ENCODE measurements around the gene ZFHX3. TPM values are rescaled to one million over a fixed set of nuclear protein-coding genes. Genes with fewer than 3 reads are reported as not detected.

Gene ZFHX3
- total and polyA plus RNA-seq, 2 of the 8 experiments (the other 6 are each of a cell fraction or from before 2014, with no cell fraction given) = 0.08 to 0.99 TPM

GRCh38 chr16:72824761-72825160 lies 223.2 kb downstream of the ZFHX3 start (continued):
- TF ChIP-seq CHD7 (IDR thresholded peaks at IDR 0.05; ENCODE audit: insufficient replicate concordance, low read length) = no peak
- TF ChIP-seq RFX5 (IDR thresholded peaks at IDR 0.05; ENCODE audit: borderline replicate concordance, low read depth, low read length) = no peak
- TF ChIP-seq RNF2 (IDR thresholded peaks at IDR 0.05; ENCODE audit: borderline replicate concordance, low read depth, low read length, missing control alignments, poor library complexity, severe bottlenecking) = no peak
- no peak for TF ChIP-seq NANOG (IDR thresholded peaks at IDR 0.05; ENCODE audit: insufficient read depth, low read depth, low read length, poor library complexity, severe bottlenecking)
- TF ChIP-seq CBX5 (IDR thresholded peaks at IDR 0.05; ENCODE audit: low read depth, low read length) = no peak
- TF ChIP-seq BCL11A (IDR thresholded peaks at IDR 0.05; ENCODE audit: low read depth in 2 of 2, low read length in 2 of 2) = no peak
- TF ChIP-seq POLR2A (IDR thresholded peaks at IDR 0.05; ENCODE audit: control extremely low read depth in 1 of 2, low read depth in 2 of 2, low read length in 2 of 2) = no peak
